Measurements from ENCODE around the gene MEX3B.
A peak's percentile ranks its signal among the peaks of the same experiment; 100 is the strongest.

Gene MEX3B

GRCh38 chr15:82046666-82047452 is 1.0 kb upstream of the MEX3B start (continued):
- TF ChIP-seq ZNF148 (tag by site-specific recombination; IDR thresholded peaks at IDR 0.05; ENCODE audit: borderline replicate concordance) (no peak), ZNF280C (tag by site-specific recombination; IDR thresholded peaks at IDR 0.05) (no peak), KLF17 (tag by site-specific recombination; IDR thresholded peaks at IDR 0.05) (peak; percentile 42; the same call in 1 of the 2 replicates), ZNF449 (tag by site-specific recombination; IDR thresholded peaks at IDR 0.05) (peak; percentile 98), ZNF76 (tag by site-specific recombination; IDR thresholded peaks at IDR 0.05; ENCODE audit: borderline replicate concordance, low read depth) (no peak), SCRT1 (tag by site-specific recombination; IDR thresholded peaks at IDR 0.05; ENCODE audit: borderline replicate concordance) (no peak), ZNF138 (tag by site-specific recombination; IDR thresholded peaks at IDR 0.05; ENCODE audit: borderline replicate concordance) (no peak), TSHZ1 (tag by site-specific recombination; IDR thresholded peaks at IDR 0.05; ENCODE audit: borderline replicate concordance) (no peak), ZBTB21 (tag by site-specific recombination; IDR thresholded peaks at IDR 0.05) (no peak), ZNF350 (tag by site-specific recombination; IDR thresholded peaks at IDR 0.05) (no peak), ZNF621 (tag by site-specific recombination; IDR thresholded peaks at IDR 0.05) (no peak), MYNN (tag by site-specific recombination; IDR thresholded peaks at IDR 0.05; ENCODE audit: borderline replicate concordance) (no peak), PATZ1 (tag by site-specific recombination; IDR thresholded peaks at IDR 0.05) (peak; percentile 72)

Data from HEK293 (cell line).